GM23248 (cell line): ENCODE data around the gene RHOJ. TPM values are rescaled to one million over a fixed set of nuclear protein-coding genes. Genes with fewer than 3 reads are reported as not detected.

ENCODE experiments used
- DNase-seq: peaks from one replicate; pipeline ENCODE4 v3.0.0-alpha.2; 2015
- H2AFZ ChIP-seq: fragments of 200-600 bp; sonication (generic); 2 replicates; pipeline ENCODE4 v1.6.1; 2016; ENCODE audit warnings: antibody characterized with exemption
- H3F3A ChIP-seq: fragments of 200-600 bp; sonication (generic); 2 replicates; pipeline ENCODE4 v1.6.1; 2016; ENCODE audit warnings: mild to moderate bottlenecking, antibody characterized with exemption, mixed run types; ENCODE audit not compliant: insufficient read depth
- H3K27ac ChIP-seq: fragments of 200-600 bp; sonication (generic); 2 replicates; pipeline ENCODE4 v1.5.1; 2016; ENCODE audit warnings: mild to moderate bottlenecking
- H3K27me3 ChIP-seq: fragments of 200-600 bp; sonication (generic); replicated peaks from 2 replicates; pipeline ENCODE4 v1.6.1; 2016; ENCODE audit warnings: mild to moderate bottlenecking; ENCODE audit not compliant: insufficient read depth
- H3K36me3 ChIP-seq: fragments of 200-600 bp; sonication (generic); 2 replicates; pipeline ENCODE4 v1.6.1; 2016; ENCODE audit warnings: low read depth, mild to moderate bottlenecking
- H3K4me1 ChIP-seq: fragments of 200-600 bp; sonication (generic); 2 replicates; pipeline ENCODE4 v1.6.1; 2016; ENCODE audit warnings: mild to moderate bottlenecking; ENCODE audit not compliant: insufficient read depth
- H3K4me2 ChIP-seq: fragments of 200-600 bp; sonication (generic); one replicate; pipeline ENCODE4 v1.6.1; 2016; ENCODE audit warnings: mild to moderate bottlenecking; ENCODE audit not compliant: unreplicated experiment
- H3K4me3 ChIP-seq: fragments of 200-600 bp; sonication (generic); 2 replicates; pipeline ENCODE4 v1.5.1; 2016; ENCODE audit warnings: mild to moderate bottlenecking
- H3K79me2 ChIP-seq: fragments of 200-600 bp; sonication (generic); 2 replicates; pipeline ENCODE4 v1.6.1; 2016; ENCODE audit warnings: mild to moderate bottlenecking; ENCODE audit not compliant: insufficient read depth
- H3K9ac ChIP-seq: fragments of 200-600 bp; sonication (generic); 2 replicates; pipeline ENCODE4 v1.6.1; 2016; ENCODE audit warnings: mild to moderate bottlenecking
- H3K9me2 ChIP-seq: fragments of 200-600 bp; sonication (generic); 2 replicates; pipeline ENCODE4 v1.6.1; 2016; ENCODE audit warnings: mixed run types, mild to moderate bottlenecking, moderate library complexity; ENCODE audit not compliant: insufficient read depth
- H3K9me3 ChIP-seq: fragments of 200-600 bp; sonication (generic); one replicate; pipeline ENCODE4 v1.6.1; 2017; ENCODE audit warnings: low read depth
- H4K20me1 ChIP-seq: fragments of 200-600 bp; sonication (generic); 2 replicates; pipeline ENCODE4 v1.6.0; 2016; ENCODE audit not compliant: insufficient read depth
- EZH2 ChIP-seq: fragments of 200-600 bp; sonication (generic); IDR thresholded peaks from 2 replicates; pipeline ENCODE4 v1.6.1; 2018; ENCODE audit warnings: antibody characterized with exemption, mild to moderate bottlenecking; ENCODE audit not compliant: insufficient read depth, poor library complexity, severe bottlenecking
- EZH2phosphoT487 ChIP-seq: fragments of 200-600 bp; sonication (generic); IDR thresholded peaks from 2 replicates; pipeline ENCODE4 v1.6.1; 2018; ENCODE audit warnings: antibody characterized with exemption, moderate library complexity, mild to moderate bottlenecking, low read depth; ENCODE audit not compliant: insufficient read depth
- WGBS, 2 experiments: methylation state at CpG; one replicate each; pipeline ENCODE4 v1.1.6; 2015 to 2017; ENCODE audit warnings: low lambda C conversion rate in 2 of 2, low coverage in 1 of 2; ENCODE audit errors: missing lambda C conversion rate in 2 of 2; 5-methylcytosine and 5-hydroxymethylcytosine counted together
- in situ Hi-C: fragments of 300-500 bp; cut with MboI; formaldehyde crosslinking; loops from 2 replicates; pipeline ENCODE4 v1.15.0; 2020
- polyA plus RNA-seq: library from polyadenylated mRNA; unstranded; fragments of >200 nt; fragmentation: Nextera tagmentation; extraction: Ambion mirVana; gene quantifications from 2 replicates; pipeline ENCODE4 v1.2.1, GENCODE V29; 2016
- total RNA-seq: library from RNA; depleted of rRNA; stranded (reverse); fragments of >200 nt; shearing (Covaris generic); gene quantifications from 2 replicates; pipeline ENCODE4 v1.2.3, GENCODE V29; 2014; rRNA removed

RHOJ gene
- total and polyA plus RNA-seq, 2 experiments from 2014 or later = 1.2 to 2.2 TPM

DNA sequence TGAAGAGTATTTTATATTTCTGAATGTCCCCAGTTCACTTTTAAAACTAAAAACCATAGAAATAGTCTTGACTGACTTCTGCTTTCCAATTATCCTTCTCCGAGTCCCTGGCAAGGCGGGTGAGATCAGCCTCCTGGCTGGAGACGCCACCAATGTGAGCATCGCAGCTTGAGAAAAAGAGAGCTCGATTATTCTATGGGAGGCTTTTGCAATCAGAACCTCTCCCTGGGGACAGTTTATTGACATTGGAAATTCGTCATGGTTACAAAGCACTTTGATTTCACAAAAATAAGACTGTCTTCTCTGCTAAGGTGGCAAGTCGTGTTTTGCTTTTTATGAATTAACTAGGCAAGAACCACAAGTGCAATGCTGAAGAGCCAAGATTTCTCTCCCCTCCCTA, 138.1 kb downstream of the RHOJ start:
- TF ChIP-seq EZH2phosphoT487 = no peak
- TF ChIP-seq EZH2 = no peak

More for the DNA sequence above, 138.1 kb downstream of the RHOJ start:
- no peaks in the 10 kb centered on the region for H3F3A ChIP-seq
- H3K9ac ChIP-seq = no peak overlapping the region
- no peaks in the 10 kb centered on the region for H3K27me3 ChIP-seq
- H3K4me2 ChIP-seq = no peak overlapping the region
- WGBS, 2 experiments = 1 to 4% methylated on average over 7 of the region's 7 CpGs
- H3K4me3 ChIP-seq = no peak overlapping the region
- H3K27ac ChIP-seq = no peak overlapping the region
- H3K36me3 ChIP-seq = no peaks in the 10 kb centered on the region
- H2AFZ ChIP-seq = no peak overlapping the region
- peak; percentile 44 for DNase-seq
- H3K4me1 ChIP-seq = no peaks in the 10 kb centered on the region
- H3K9me3 ChIP-seq = no peaks in the 10 kb centered on the region
- H3K9me2 ChIP-seq = no peaks in the 10 kb centered on the region
- H3K79me2 ChIP-seq = no peaks in the 10 kb centered on the region
- in situ Hi-C loops = no loop called here
- H4K20me1 ChIP-seq = no peaks in the 10 kb centered on the region

Other genes with a start within 250 kb of the RHOJ start
- gene KCNH5, start 159.0 kb upstream of the RHOJ start, total RNA-seq = not detected in 2 replicates
- not detected in 2 replicates for gene KCNH5, start 159.0 kb upstream of the RHOJ start, polyA plus RNA-seq
- not detected in 2 replicates for gene GPHB5, start 114.5 kb downstream of the RHOJ start, total RNA-seq
- not detected in 2 replicates for gene GPHB5, start 114.5 kb downstream of the RHOJ start, polyA plus RNA-seq